ENCODE data around the gene ZNF652.
A peak's percentile ranks its signal among the peaks of the same experiment; 100 is the strongest.
"Not testable (repeated sequence)": the region's sequence is repeated elsewhere in the genome, so short reads cannot be mapped to it uniquely, and the experiment has no call there.

Gene ZNF652

GRCh38 chr17:49401971-49402611 is 40.0 kb upstream of the ZNF652 start:
- Histone ChIP-seq H3K9ac (ENCODE audit: low read length in 5 of 5) (no peak overlapping the region), H3K9me3 (ENCODE audit: control insufficient read depth in 5 of 5, low read length in 5 of 5) (no peaks in the 10 kb centered on the region), H3K36me3 (ENCODE audit: control insufficient read depth in 5 of 5, insufficient read depth in 5 of 5, low read length in 5 of 5) (peaks cover 7 to 46% (median 44%) of the 10 kb centered on the region in 5 donors), H3K4me1 (ENCODE audit: control insufficient read depth in 5 of 5, insufficient read depth in 5 of 5, low read length in 5 of 5) (peaks cover 0 to 3% (median 0%) of the 10 kb centered on the region in 5 donors), H3K27ac (ENCODE audit: low read depth, low read length) (no peak overlapping the region), H3K4me3 (ENCODE audit: low read depth in 1 of 5, low read length in 5 of 5) (no peak overlapping the region), H3K27me3 (ENCODE audit: control insufficient read depth in 5 of 5, insufficient read depth in 4 of 5, low read length in 5 of 5) (no peaks in the 10 kb centered on the region)

GRCh38 chr17:49399995-49400394 is 37.9 kb upstream of the ZNF652 start:
- H3K36me3 ChIP-seq (ENCODE audit: control insufficient read depth in 5 of 5, insufficient read depth in 5 of 5, low read length in 5 of 5), result peaks cover 0 to 25% (median 23%) of the 10 kb centered on the region in 5 donors
- no peaks in the 10 kb centered on the region for H3K9me3 ChIP-seq (ENCODE audit: control insufficient read depth in 5 of 5, low read length in 5 of 5)
- H3K27ac ChIP-seq (ENCODE audit: low read depth, low read length), result no peak overlapping the region
- H3K9ac ChIP-seq (ENCODE audit: low read length in 5 of 5), result no peak overlapping the region
- H3K27me3 ChIP-seq (ENCODE audit: control insufficient read depth in 5 of 5, insufficient read depth in 4 of 5, low read length in 5 of 5), result no peaks in the 10 kb centered on the region
- peaks cover 0 to 3% (median 0%) of the 10 kb centered on the region in 5 donors for H3K4me1 ChIP-seq (ENCODE audit: control insufficient read depth in 5 of 5, insufficient read depth in 5 of 5, low read length in 5 of 5)
- H3K4me3 ChIP-seq (ENCODE audit: low read depth in 1 of 5, low read length in 5 of 5), result no peak overlapping the region

GRCh38 chr17:49397586-49397985 is 35.5 kb upstream of the ZNF652 start:
- no peak overlapping the region for H3K4me3 ChIP-seq (ENCODE audit: low read depth in 1 of 5, low read length in 5 of 5)
- no peak overlapping the region for H3K27ac ChIP-seq (ENCODE audit: low read depth, low read length)
- no peaks in the 10 kb centered on the region for H3K9me3 ChIP-seq (ENCODE audit: control insufficient read depth in 5 of 5, low read length in 5 of 5)
- H3K27me3 ChIP-seq (ENCODE audit: control insufficient read depth in 5 of 5, insufficient read depth in 4 of 5, low read length in 5 of 5), result no peaks in the 10 kb centered on the region
- H3K36me3 ChIP-seq (ENCODE audit: control insufficient read depth in 5 of 5, insufficient read depth in 5 of 5, low read length in 5 of 5), result peaks cover 0 to 3% (median 2%) of the 10 kb centered on the region in 5 donors
- H3K9ac ChIP-seq (ENCODE audit: low read length in 5 of 5), result peak overlapping the region in 1 of 5 donors; percentile 41
- peaks cover 0 to 15% (median 6%) of the 10 kb centered on the region in 5 donors for H3K4me1 ChIP-seq (ENCODE audit: control insufficient read depth in 5 of 5, insufficient read depth in 5 of 5, low read length in 5 of 5)

- no peak overlapping the region for H3K27ac ChIP-seq (ENCODE audit: low read depth, low read length)
- no peak overlapping the region for H3K4me3 ChIP-seq (ENCODE audit: low read depth in 1 of 5, low read length in 5 of 5)
- H3K27me3 ChIP-seq (ENCODE audit: control insufficient read depth in 5 of 5, insufficient read depth in 4 of 5, low read length in 5 of 5), result no peaks in the 10 kb centered on the region
- H3K4me1 ChIP-seq (ENCODE audit: control insufficient read depth in 5 of 5, insufficient read depth in 5 of 5, low read length in 5 of 5), result peaks cover 0 to 30% (median 19%) of the 10 kb centered on the region in 5 donors
- H3K9me3 ChIP-seq (ENCODE audit: control insufficient read depth in 5 of 5, low read length in 5 of 5), result no peaks in the 10 kb centered on the region
- no peaks in the 10 kb centered on the region for H3K36me3 ChIP-seq (ENCODE audit: control insufficient read depth in 5 of 5, insufficient read depth in 5 of 5, low read length in 5 of 5)
- no peak overlapping the region for H3K9ac ChIP-seq (ENCODE audit: low read length in 5 of 5)
Observed at GRCh38 chr17:49393491-49394255, 31.6 kb upstream of the ZNF652 start.

GRCh38 chr17:49390548-49391324 is 28.7 kb upstream of the ZNF652 start:
- Histone ChIP-seq H3K36me3 (ENCODE audit: control insufficient read depth in 5 of 5, insufficient read depth in 5 of 5, low read length in 5 of 5) (no peaks in the 10 kb centered on the region), H3K4me3 (ENCODE audit: low read depth in 1 of 5, low read length in 5 of 5) (peak overlapping the region in 3 of 5 donors; percentile 19 to 41 (median 38)), H3K9me3 (ENCODE audit: control insufficient read depth in 5 of 5, low read length in 5 of 5) (no peaks in the 10 kb centered on the region), H3K27me3 (ENCODE audit: control insufficient read depth in 5 of 5, insufficient read depth in 4 of 5, low read length in 5 of 5) (no peaks in the 10 kb centered on the region), H3K27ac (ENCODE audit: low read depth, low read length) (no peak overlapping the region), H3K4me1 (ENCODE audit: control insufficient read depth in 5 of 5, insufficient read depth in 5 of 5, low read length in 5 of 5) (peaks cover 0 to 39% (median 19%) of the 10 kb centered on the region in 5 donors), H3K9ac (ENCODE audit: low read length in 5 of 5) (peak overlapping the region in 1 of 5 donors; percentile 15)

- H3K9me3 ChIP-seq (ENCODE audit: control insufficient read depth in 5 of 5, low read length in 5 of 5); H3K27ac ChIP-seq (ENCODE audit: low read depth, low read length); H3K27me3 ChIP-seq (ENCODE audit: control insufficient read depth in 5 of 5, insufficient read depth in 4 of 5, low read length in 5 of 5); H3K4me3 ChIP-seq (ENCODE audit: low read depth in 1 of 5, low read length in 5 of 5); H3K36me3 ChIP-seq (ENCODE audit: control insufficient read depth in 5 of 5, insufficient read depth in 5 of 5, low read length in 5 of 5); H3K9ac ChIP-seq (ENCODE audit: low read length in 5 of 5): not testable (repeated sequence)
- peaks cover 0 to 37% (median 16%) of the 10 kb centered on the region in 5 donors for H3K4me1 ChIP-seq (ENCODE audit: control insufficient read depth in 5 of 5, insufficient read depth in 5 of 5, low read length in 5 of 5)
Observed at GRCh38 chr17:49389514-49390347, 27.7 kb upstream of the ZNF652 start.

GRCh38 chr17:49388692-49389513 is 26.9 kb upstream of the ZNF652 start:
- Histone ChIP-seq H3K4me3 (ENCODE audit: low read depth in 1 of 5, low read length in 5 of 5) (no peak overlapping the region), H3K9ac (ENCODE audit: low read length in 5 of 5) (no peak overlapping the region), H3K36me3 (ENCODE audit: control insufficient read depth in 5 of 5, insufficient read depth in 5 of 5, low read length in 5 of 5) (no peaks in the 10 kb centered on the region), H3K4me1 (ENCODE audit: control insufficient read depth in 5 of 5, insufficient read depth in 5 of 5, low read length in 5 of 5) (peaks cover 0 to 31% (median 13%) of the 10 kb centered on the region in 5 donors), H3K9me3 (ENCODE audit: control insufficient read depth in 5 of 5, low read length in 5 of 5) (no peaks in the 10 kb centered on the region), H3K27me3 (ENCODE audit: control insufficient read depth in 5 of 5, insufficient read depth in 4 of 5, low read length in 5 of 5) (peaks cover 0 to 3% (median 0%) of the 10 kb centered on the region in 5 donors), H3K27ac (ENCODE audit: low read depth, low read length) (no peak overlapping the region)

- H3K9me3 ChIP-seq (ENCODE audit: control insufficient read depth in 5 of 5, low read length in 5 of 5), result no peaks in the 10 kb centered on the region
- no peaks in the 10 kb centered on the region for H3K36me3 ChIP-seq (ENCODE audit: control insufficient read depth in 5 of 5, insufficient read depth in 5 of 5, low read length in 5 of 5)
- no peak overlapping the region for H3K9ac ChIP-seq (ENCODE audit: low read length in 5 of 5)
- H3K27ac ChIP-seq (ENCODE audit: low read depth, low read length), result no peak overlapping the region
- peaks cover 0 to 3% (median 0%) of the 10 kb centered on the region in 5 donors for H3K27me3 ChIP-seq (ENCODE audit: control insufficient read depth in 5 of 5, insufficient read depth in 4 of 5, low read length in 5 of 5)
- peaks cover 0 to 25% (median 13%) of the 10 kb centered on the region in 5 donors for H3K4me1 ChIP-seq (ENCODE audit: control insufficient read depth in 5 of 5, insufficient read depth in 5 of 5, low read length in 5 of 5)
- H3K4me3 ChIP-seq (ENCODE audit: low read depth in 1 of 5, low read length in 5 of 5), result no peak overlapping the region
Observed at GRCh38 chr17:49388290-49388640, 26.2 kb upstream of the ZNF652 start.
